HepG2 (cell line): Measurements from ENCODE around the gene LTC4S. TPM values are rescaled to one million over a fixed set of nuclear protein-coding genes. Genes with fewer than 3 reads are reported as not detected.

Experiments used
- ASH2L ChIP-seq: fragments of 300-600, 200-600 bp; sonication (generic); IDR thresholded peaks from 2 replicates; pipeline ENCODE4 v1.7.0; 2017; ENCODE audit warnings: low read depth, mild to moderate bottlenecking, moderate library complexity, mixed read lengths, low read length; ENCODE audit not compliant: insufficient read length
- CENPX ChIP-seq: sonication (generic); formaldehyde crosslinking; IDR thresholded peaks from 2 replicates; pipeline ENCODE4 v1.9.0; 2021; ENCODE audit warnings: mild to moderate bottlenecking, missing genetic modification reagents, moderate library complexity
- ELF1 ChIP-seq: sonication (generic); formaldehyde crosslinking; IDR thresholded peaks from 2 replicates; pipeline ENCODE4 v1.4.0; 2020; ENCODE audit warnings: missing genetic modification reagents
- HES4 ChIP-seq: sonication (generic); formaldehyde crosslinking; IDR thresholded peaks from 2 replicates; pipeline ENCODE4 v1.9.0; 2021; ENCODE audit warnings: mild to moderate bottlenecking, missing genetic modification reagents, borderline replicate concordance
- MAFG ChIP-seq: sonication (generic); formaldehyde crosslinking; IDR thresholded peaks from 2 replicates; pipeline ENCODE4 v1.5.1; 2020; ENCODE audit warnings: mild to moderate bottlenecking, missing genetic modification reagents
- NR1H2 ChIP-seq: sonication (generic); formaldehyde crosslinking; IDR thresholded peaks from 2 replicates; pipeline ENCODE4 v1.8.1; 2022; ENCODE audit warnings: low read depth, missing genetic modification reagents, borderline replicate concordance
- NR2F2 ChIP-seq: IDR thresholded peaks from 2 replicates; pipeline ENCODE4 v1.6.1; 2012; ENCODE audit warnings: low read depth, inconsistent platforms, borderline replicate concordance
- SMYD3 ChIP-seq: sonication (generic); formaldehyde crosslinking; IDR thresholded peaks from 2 replicates; pipeline ENCODE4 v1.8.1; 2023; ENCODE audit warnings: mild to moderate bottlenecking, missing genetic modification reagents
- TEAD3 ChIP-seq: optimal IDR thresholded peaks from 2 replicates; pipeline ENCODE3; 2016; ENCODE audit warnings: borderline replicate concordance
- ZNF441 ChIP-seq: sonication (generic); formaldehyde crosslinking; IDR thresholded peaks from 2 replicates; pipeline ENCODE4 v1.7.0; 2021; ENCODE audit warnings: missing genetic modification reagents, borderline replicate concordance
- ZNF562 ChIP-seq: sonication (generic); formaldehyde crosslinking; IDR thresholded peaks from 2 replicates; pipeline ENCODE4 v1.8.0; 2022; ENCODE audit warnings: missing genetic modification reagents, borderline replicate concordance
- ZNF891 ChIP-seq: sonication (generic); formaldehyde crosslinking; IDR thresholded peaks from 2 replicates; pipeline ENCODE4 v1.5.0; 2020; ENCODE audit warnings: mild to moderate bottlenecking, missing genetic modification reagents
- ZZZ3 ChIP-seq: sonication (generic); formaldehyde crosslinking; IDR thresholded peaks from 2 replicates; pipeline ENCODE4 v1.4.0; 2020; ENCODE audit warnings: missing genetic modification reagents, mild to moderate bottlenecking, borderline replicate concordance
- polyA plus RNA-seq, 8 experiments: library from polyadenylated mRNA; depleted of rRNA in 3 of 8; stranded (reverse) in 7 of 8; unstranded in 1 of 8; fragments of >200 nt; fragmentation: Illumina TruSeq in 4 of 8; extraction: Trizol in 4 of 8; gene quantifications; 2 replicates each; pipeline versions ENCODE4 v1.2.1 to v1.2.3, GENCODE V29; 2011 to 2016; ENCODE audit warnings: low read depth in 4 of 8, missing spikeins in 1 of 8, mixed read lengths in 1 of 8; ENCODE audit not compliant: insufficient read depth in 1 of 8
- total RNA-seq, 5 experiments: library from RNA; depleted of rRNA; stranded (reverse); fragments of >200 nt; fragmentation: Illumina TruSeq; extraction: Trizol; gene quantifications; 2 replicates each; pipeline ENCODE4 v1.2.3, GENCODE V29; 2016; ENCODE audit warnings: low read depth in 1 of 5
- TF ChIP-seq, protein P1 (sequence below), 2 experiments: sonication (generic) in 1 of 2; formaldehyde crosslinking in 1 of 2; IDR thresholded peaks; 2 replicates each; pipeline versions ENCODE4 v1.4.0 to v1.6.1; 2016 to 2020; ENCODE audit warnings: borderline replicate concordance in 1 of 2, low read depth in 1 of 2, mild to moderate bottlenecking in 1 of 2, missing genetic modification reagents in 1 of 2
- TF ChIP-seq, protein P2 (sequence below): sonication (generic); formaldehyde crosslinking; IDR thresholded peaks from 2 replicates; pipeline ENCODE4 v1.4.0; 2020; ENCODE audit warnings: mild to moderate bottlenecking, low read depth, missing genetic modification reagents
- TF ChIP-seq, protein P3 (sequence below): sonication (generic); formaldehyde crosslinking; IDR thresholded peaks from 2 replicates; pipeline ENCODE4 v1.5.1; 2020; ENCODE audit warnings: mild to moderate bottlenecking, missing genetic modification reagents, borderline replicate concordance

LTC4S gene
- total and polyA plus RNA-seq, 2 of the 13 experiments (the other 11 are each of a cell fraction or from before 2014, with no cell fraction given) = 0.35 TPM; not detected in 1

DNA sequence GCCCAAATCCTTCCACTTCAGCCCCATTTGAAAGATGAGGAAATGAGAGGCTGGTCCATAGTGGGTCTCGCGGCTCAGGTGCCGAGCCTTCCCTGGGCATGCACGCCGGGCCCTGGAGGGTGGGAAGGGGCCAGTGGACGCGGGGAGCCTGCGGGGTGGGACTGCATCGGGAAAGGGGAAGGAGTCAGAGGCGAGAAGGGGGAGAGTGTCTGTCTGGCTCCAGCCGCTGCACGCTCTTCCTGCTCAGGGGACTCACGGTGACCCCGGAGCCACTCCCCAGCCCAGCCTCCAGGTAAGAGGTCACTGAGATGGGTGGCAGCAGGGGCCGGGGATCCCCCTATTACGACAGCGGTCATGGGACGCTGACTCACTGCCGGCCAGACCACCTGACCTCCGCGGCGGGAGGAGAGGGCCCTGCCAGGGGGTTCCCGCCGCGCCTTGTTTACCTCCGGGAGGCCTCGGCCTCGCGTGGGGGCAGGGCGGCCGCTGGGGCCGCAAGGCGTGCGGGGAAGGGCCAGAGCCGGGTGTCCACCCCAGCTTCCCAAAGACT lies 25.0 kb downstream of the LTC4S start (continued):
- TF ChIP-seq HES4 (CRISPR knock-in tag) (no peak), ZNF441 (CRISPR knock-in tag) (no peak), CENPX (CRISPR knock-in tag) (no peak), SMYD3 (CRISPR knock-in tag) (peak; percentile 64; the same call in 1 of the 2 replicates), NR1H2 (no peak), ASH2L (peak; percentile 52), NR2F2 (no peak), ELF1 (CRISPR knock-in tag) (peak; percentile 78), TEAD3 (CRISPR knock-in tag) (peak; percentile 65), ZNF562 (CRISPR knock-in tag) (no peak), ZNF891 (CRISPR knock-in tag) (peak; percentile 75), ZZZ3 (CRISPR knock-in tag) (peak; percentile 66; the same call in 1 of the 2 replicates), MAFG (CRISPR knock-in tag) (peak; percentile 90; the same call in 1 of the 2 replicates)
- TF ChIP-seq, protein P1, sequence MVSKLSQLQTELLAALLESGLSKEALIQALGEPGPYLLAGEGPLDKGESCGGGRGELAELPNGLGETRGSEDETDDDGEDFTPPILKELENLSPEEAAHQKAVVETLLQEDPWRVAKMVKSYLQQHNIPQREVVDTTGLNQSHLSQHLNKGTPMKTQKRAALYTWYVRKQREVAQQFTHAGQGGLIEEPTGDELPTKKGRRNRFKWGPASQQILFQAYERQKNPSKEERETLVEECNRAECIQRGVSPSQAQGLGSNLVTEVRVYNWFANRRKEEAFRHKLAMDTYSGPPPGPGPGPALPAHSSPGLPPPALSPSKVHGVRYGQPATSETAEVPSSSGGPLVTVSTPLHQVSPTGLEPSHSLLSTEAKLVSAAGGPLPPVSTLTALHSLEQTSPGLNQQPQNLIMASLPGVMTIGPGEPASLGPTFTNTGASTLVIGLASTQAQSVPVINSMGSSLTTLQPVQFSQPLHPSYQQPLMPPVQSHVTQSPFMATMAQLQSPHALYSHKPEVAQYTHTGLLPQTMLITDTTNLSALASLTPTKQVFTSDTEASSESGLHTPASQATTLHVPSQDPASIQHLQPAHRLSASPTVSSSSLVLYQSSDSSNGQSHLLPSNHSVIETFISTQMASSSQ (IDR thresholded peaks at IDR 0.05; ENCODE audit: low read depth) = peak; percentile 38; the same call in 1 of the 2 replicates
- TF ChIP-seq, protein P1 (CRISPR knock-in tag; IDR thresholded peaks at IDR 0.05; ENCODE audit: borderline replicate concordance) = peak; percentile 85; the same call in 1 of the 2 replicates
- TF ChIP-seq, protein P2, sequence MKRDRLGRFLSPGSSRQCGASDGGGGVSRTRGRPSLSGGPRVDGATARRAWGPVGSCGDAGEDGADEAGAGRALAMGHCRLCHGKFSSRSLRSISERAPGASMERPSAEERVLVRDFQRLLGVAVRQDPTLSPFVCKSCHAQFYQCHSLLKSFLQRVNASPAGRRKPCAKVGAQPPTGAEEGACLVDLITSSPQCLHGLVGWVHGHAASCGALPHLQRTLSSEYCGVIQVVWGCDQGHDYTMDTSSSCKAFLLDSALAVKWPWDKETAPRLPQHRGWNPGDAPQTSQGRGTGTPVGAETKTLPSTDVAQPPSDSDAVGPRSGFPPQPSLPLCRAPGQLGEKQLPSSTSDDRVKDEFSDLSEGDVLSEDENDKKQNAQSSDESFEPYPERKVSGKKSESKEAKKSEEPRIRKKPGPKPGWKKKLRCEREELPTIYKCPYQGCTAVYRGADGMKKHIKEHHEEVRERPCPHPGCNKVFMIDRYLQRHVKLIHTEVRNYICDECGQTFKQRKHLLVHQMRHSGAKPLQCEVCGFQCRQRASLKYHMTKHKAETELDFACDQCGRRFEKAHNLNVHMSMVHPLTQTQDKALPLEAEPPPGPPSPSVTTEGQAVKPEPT (CRISPR knock-in tag) = 0 out of 2 replicates have a peak, but pooled peaks have one; percentile 76
- TF ChIP-seq, protein P3, sequence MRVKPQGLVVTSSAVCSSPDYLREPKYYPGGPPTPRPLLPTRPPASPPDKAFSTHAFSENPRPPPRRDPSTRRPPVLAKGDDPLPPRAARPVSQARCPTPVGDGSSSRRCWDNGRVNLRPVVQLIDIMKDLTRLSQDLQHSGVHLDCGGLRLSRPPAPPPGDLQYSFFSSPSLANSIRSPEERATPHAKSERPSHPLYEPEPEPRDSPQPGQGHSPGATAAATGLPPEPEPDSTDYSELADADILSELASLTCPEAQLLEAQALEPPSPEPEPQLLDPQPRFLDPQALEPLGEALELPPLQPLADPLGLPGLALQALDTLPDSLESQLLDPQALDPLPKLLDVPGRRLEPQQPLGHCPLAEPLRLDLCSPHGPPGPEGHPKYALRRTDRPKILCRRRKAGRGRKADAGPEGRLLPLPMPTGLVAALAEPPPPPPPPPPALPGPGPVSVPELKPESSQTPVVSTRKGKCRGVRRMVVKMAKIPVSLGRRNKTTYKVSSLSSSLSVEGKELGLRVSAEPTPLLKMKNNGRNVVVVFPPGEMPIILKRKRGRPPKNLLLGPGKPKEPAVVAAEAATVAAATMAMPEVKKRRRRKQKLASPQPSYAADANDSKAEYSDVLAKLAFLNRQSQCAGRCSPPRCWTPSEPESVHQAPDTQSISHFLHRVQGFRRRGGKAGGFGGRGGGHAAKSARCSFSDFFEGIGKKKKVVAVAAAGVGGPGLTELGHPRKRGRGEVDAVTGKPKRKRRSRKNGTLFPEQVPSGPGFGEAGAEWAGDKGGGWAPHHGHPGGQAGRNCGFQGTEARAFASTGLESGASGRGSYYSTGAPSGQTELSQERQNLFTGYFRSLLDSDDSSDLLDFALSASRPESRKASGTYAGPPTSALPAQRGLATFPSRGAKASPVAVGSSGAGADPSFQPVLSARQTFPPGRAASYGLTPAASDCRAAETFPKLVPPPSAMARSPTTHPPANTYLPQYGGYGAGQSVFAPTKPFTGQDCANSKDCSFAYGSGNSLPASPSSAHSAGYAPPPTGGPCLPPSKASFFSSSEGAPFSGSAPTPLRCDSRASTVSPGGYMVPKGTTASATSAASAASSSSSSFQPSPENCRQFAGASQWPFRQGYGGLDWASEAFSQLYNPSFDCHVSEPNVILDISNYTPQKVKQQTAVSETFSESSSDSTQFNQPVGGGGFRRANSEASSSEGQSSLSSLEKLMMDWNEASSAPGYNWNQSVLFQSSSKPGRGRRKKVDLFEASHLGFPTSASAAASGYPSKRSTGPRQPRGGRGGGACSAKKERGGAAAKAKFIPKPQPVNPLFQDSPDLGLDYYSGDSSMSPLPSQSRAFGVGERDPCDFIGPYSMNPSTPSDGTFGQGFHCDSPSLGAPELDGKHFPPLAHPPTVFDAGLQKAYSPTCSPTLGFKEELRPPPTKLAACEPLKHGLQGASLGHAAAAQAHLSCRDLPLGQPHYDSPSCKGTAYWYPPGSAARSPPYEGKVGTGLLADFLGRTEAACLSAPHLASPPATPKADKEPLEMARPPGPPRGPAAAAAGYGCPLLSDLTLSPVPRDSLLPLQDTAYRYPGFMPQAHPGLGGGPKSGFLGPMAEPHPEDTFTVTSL = no peak; the same call in none of the 2 replicates
